ENCODE results near the gene DPF3.
A peak's percentile ranks its signal among the peaks of the same experiment; 100 is the strongest.
"Not testable (repeated sequence)": the region's sequence is repeated elsewhere in the genome, so short reads cannot be mapped to it uniquely, and the experiment has no call there.

The DPF3 gene

DNA sequence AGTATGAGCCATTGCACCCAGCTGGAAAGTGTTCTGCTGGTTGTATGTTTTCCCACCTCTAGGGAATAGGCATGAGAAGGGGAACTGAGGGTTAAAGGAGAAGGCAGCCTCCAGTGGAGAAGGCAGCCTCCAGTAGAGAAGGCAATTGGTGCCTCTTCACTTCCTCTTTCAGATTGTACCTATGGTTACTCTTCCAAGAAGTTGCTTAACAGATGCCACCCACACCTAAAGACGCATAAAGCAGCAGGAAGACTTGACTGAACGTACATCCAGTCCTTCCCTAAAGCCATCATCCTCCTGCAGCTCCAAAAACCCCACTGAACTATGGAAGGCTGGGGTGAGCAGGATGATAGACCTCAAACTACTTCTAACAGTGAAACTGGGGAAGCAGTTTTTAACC is 13.1 kb downstream of the DPF3 start:
- DNase-seq, result no peak

DNA sequence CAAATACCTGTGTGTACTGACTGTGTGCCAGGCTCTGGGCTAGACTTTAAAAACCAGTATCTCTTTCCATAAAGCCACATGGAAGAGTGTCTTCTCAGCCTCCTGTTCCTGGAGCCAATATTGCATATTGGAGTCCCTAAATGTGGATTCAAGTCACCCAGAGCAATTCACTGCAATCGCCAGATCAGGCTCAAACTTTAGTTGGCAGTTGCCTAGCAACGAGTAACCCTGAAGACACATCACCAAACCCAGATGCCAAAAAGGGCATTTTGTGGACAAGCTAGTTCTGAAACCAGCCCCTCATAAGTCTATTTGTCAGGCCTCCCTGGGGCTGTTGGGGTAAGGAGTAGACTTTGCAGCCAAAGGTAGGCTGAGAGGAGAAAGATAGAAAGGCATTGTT is 13.7 kb downstream of the DPF3 start:
- no peak for DNase-seq

DNA sequence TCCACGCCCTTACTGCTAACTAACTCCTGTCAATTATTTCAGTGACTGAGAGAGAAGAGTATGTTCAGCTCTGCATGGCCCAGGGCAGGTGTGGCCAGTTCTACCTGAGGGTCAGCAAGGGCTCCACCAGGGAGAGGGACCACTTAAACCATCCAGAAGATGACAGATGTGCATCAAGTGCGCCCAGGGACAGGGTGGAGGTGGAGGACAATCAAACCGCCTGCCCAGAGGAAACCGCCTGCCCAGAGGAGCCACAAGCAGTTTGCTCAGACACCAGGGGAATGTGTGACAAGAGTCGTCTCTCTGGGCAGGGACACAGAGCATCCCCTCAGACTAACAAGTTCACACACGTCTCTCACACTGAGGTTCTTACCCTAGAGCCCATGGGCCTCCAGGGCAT is 14.5 kb downstream of the DPF3 start:
- DNase-seq, result no peak

GRCh38 chr14:72878746-72879145 is 15.2 kb downstream of the DPF3 start:
- no peak for DNase-seq

DNA sequence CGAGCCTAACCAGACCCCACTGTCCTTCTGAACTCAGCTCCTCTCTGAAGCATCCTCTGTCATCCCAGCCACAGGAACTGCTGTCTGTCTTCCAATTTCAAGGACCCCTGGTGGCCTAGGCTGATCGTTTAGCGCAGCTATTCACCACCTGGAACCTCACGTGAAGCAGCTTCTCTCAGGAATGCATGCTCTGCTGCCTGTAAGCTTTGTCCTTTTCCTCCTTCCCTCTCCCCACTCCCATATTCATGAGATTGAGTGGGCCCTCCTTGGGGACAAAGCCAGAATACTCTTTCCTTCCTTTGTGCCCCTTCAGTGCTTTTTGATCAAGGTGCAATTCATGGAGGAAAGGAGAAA is 17.2 kb downstream of the DPF3 start:
- no peak for DNase-seq

DNA sequence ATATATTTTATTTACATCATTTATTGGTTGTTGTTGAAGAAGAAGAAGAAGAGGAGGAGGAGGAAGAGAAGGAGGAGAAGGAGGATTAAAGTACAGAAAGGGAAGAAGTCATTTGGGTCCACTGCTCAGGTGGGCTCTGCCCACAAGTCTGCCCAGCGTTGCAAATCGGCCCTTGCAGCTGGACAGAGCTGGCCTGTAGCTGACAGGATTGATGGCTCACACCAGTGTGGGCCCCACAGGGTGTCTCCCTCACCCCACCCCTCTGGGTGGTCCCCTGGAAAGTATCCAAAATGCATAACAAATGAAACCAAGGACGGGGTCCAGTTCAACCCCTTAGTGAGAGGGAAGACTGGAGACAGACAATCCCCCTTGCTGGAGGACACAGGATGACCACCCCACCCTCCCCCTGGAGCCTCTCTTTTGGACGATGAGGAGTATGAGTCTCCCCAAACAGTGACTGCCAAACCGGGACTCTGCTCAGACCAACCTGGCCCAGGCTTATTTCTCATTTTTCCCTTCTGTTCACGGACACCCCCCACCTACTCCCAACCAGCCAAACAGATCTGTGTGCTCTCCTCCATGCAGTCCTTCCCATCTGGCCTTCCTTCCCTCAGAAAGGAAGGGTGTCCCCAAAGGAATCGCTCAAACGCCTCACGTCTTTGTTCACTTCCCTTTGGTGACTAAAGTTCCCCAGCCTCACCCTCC is 17.7 kb downstream of the DPF3 start:
- DNase-seq, result no peak

GRCh38 chr14:72870878-72871277 is 23.0 kb downstream of the DPF3 start:
- not testable (repeated sequence) for DNase-seq

- DNase-seq, result no peak
These were observed 24.2 kb downstream of the DPF3 start for GRCh38 chr14:72869407-72870329.

- no peak for DNase-seq
These were observed 25.4 kb downstream of the DPF3 start for GRCh38 chr14:72868500-72868899.

GRCh38 chr14:72864712-72865365 is 29.1 kb downstream of the DPF3 start:
- DNase-seq, result no peak

GRCh38 chr14:72863216-72864006 is 30.5 kb downstream of the DPF3 start:
- DNase-seq, result no peak

- no peak for DNase-seq
These were observed 37.2 kb downstream of the DPF3 start for GRCh38 chr14:72856530-72857266.

- peak in 1 of 56 donors; percentile 2 for DNase-seq
These were observed 38.0 kb downstream of the DPF3 start for GRCh38 chr14:72855913-72856312.

DNA sequence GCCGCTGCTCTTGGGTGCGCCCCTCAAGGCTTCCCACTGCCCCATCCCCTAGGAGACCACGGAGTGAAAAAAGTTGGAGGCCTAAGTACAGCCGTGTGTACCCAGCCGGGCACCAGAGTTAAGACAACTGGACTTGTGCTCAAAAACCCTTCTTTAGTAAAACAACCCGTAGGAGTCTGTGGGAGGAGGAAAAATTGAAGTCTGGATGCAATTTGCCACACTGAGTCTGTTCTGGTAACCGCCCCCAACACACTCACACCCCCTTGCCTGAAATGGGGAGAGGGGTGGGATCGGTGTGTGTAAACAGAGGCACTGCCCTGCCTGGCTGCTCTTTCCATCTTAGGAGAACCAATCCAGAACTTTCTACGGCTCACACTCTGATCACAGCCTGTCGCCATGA is 41.7 kb downstream of the DPF3 start:
- no peak for DNase-seq

GRCh38 chr14:72851635-72852034 is 42.3 kb downstream of the DPF3 start:
- no peak for DNase-seq

GRCh38 chr14:72850360-72850759 is 43.5 kb downstream of the DPF3 start:
- DNase-seq, result no peak

- DNase-seq, result no peak
These were observed 44.7 kb downstream of the DPF3 start for GRCh38 chr14:72849222-72849621.

DNA sequence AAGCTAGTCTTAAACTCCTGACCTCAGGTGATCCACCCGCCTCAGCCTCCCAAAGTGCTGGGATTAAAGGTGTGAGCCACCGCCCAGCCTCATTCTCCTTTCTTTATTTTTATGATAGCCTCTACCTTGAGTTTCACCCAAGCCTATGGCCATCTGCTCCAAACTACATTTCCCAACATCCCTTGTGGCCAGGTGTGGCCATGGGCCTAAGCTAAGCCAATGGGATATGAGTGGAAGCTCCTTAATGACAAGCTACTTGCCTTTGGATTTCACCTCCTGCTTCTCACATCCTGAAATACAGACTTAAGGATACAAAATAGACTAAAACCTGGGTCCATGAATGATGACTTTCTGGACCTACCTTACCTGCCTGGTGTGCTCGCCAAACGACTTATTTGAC is 46.2 kb downstream of the DPF3 start:
- DNase-seq, result no peak

DNA sequence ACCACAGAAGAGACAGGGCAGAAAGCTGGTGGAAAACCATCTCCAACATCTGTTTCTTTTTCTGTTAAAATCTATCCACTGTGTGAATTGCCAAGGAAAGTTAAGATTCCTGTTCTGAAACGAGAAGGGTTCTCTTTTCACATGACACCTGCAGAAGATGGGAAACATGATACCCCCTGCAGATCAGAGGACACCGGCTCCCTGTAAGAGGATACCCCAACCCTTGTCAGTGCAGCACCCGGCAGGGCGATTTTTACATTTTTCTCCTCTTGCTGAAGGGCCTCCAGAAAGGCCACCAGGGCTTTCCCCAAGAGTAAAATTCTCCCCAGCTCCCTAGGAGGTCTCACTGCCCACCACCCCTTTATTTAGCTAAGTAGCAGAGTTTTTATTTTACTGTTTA is 48.2 kb downstream of the DPF3 start:
- no peak for DNase-seq

GRCh38 chr14:72845196-72845595 is 48.7 kb downstream of the DPF3 start:
- no peak for DNase-seq

- DNase-seq, result no peak
These were observed 49.4 kb downstream of the DPF3 start for GRCh38 chr14:72844524-72844923.
